Measurements from ENCODE around the gene CPNE2. TPM values are rescaled to one million over a fixed set of nuclear protein-coding genes. Genes with fewer than 3 reads are reported as not detected.

Gene CPNE2
- polyA plus RNA-seq, 1 donor (not counting 4 experiments of a cell fraction or from before 2014, with no cell fraction given) = 26.5 TPM

DNA sequence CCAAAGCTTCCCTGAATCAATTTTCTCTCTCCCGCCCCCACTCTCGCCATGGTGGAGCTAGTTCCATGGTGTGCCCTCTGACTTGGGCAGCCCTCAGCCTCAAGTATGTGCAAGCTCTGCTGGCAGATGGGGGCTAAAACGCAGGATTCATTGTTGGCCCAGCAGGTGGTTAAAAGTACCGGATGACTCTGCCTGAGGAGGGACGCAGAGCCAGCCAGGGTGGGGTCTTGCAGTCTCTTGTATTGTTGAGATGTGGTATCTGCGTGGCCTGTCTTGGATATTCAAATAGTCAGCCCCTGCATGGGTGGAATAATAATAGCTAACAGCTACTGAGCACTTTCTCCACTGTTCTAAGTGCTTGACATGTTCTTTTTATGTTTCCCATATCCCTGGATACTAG is 36.7 kb upstream of the CPNE2 start:
- H3K4me2 ChIP-seq (ENCODE audit: control insufficient read depth, extremely low read depth, insufficient read depth, low read depth, low read length) = no peak overlapping the region
- H3K4me1 ChIP-seq (ENCODE audit: control insufficient read depth, extremely low read depth, insufficient read depth, low read length) = peaks cover 4% of the 10 kb centered on the region
- H3K27me3 ChIP-seq (ENCODE audit: control insufficient read depth, extremely low read depth, insufficient read depth, low read length) = no peaks in the 10 kb centered on the region
- no peaks in the 10 kb centered on the region for H3K9me1 ChIP-seq (ENCODE audit: control insufficient read depth, extremely low read depth, insufficient read depth, low read length)
- no peak overlapping the region for H2AFZ ChIP-seq (ENCODE audit: control insufficient read depth, low read length)
- no peaks in the 10 kb centered on the region for H4K20me1 ChIP-seq (ENCODE audit: control insufficient read depth, extremely low read depth, insufficient read depth, low read length)
- TF ChIP-seq, protein P1, sequence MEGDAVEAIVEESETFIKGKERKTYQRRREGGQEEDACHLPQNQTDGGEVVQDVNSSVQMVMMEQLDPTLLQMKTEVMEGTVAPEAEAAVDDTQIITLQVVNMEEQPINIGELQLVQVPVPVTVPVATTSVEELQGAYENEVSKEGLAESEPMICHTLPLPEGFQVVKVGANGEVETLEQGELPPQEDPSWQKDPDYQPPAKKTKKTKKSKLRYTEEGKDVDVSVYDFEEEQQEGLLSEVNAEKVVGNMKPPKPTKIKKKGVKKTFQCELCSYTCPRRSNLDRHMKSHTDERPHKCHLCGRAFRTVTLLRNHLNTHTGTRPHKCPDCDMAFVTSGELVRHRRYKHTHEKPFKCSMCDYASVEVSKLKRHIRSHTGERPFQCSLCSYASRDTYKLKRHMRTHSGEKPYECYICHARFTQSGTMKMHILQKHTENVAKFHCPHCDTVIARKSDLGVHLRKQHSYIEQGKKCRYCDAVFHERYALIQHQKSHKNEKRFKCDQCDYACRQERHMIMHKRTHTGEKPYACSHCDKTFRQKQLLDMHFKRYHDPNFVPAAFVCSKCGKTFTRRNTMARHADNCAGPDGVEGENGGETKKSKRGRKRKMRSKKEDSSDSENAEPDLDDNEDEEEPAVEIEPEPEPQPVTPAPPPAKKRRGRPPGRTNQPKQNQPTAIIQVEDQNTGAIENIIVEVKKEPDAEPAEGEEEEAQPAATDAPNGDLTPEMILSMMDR (optimal IDR thresholded peaks at IDR 0.05 in 1 of 3, IDR thresholded peaks at IDR 0.05 in 1 of 3, conservative IDR thresholded peaks at IDR 0.05 in 1 of 3; ENCODE audit: extremely low read depth in 1 of 3, insufficient read depth in 2 of 3, low read length in 3 of 3) = no peak
- no peak for TF ChIP-seq EZH2 (IDR thresholded peaks at IDR 0.05; ENCODE audit: low read length)
- no peaks in the 10 kb centered on the region for H3K36me3 ChIP-seq (ENCODE audit: control insufficient read depth in 2 of 2, extremely low read depth in 1 of 2, insufficient read depth in 2 of 2, low read length in 2 of 2)
- no peak overlapping the region for H3K9ac ChIP-seq (ENCODE audit: control insufficient read depth, extremely low read depth, insufficient read depth, low read length)
- dilution Hi-C loops (cut with MboI; ENCODE audit: extremely low pct_ligation_motif_present, low sequenced_read_pairs) = no loop called here
- DNase-seq (ENCODE audit: low read depth, low spot score) (no peak), FAIRE-seq (no peak)
- no peak overlapping the region for H3K27ac ChIP-seq (ENCODE audit: control insufficient read depth, insufficient read depth, low read length)
- H3K4me3 ChIP-seq (ENCODE audit: control insufficient read depth in 2 of 3, extremely low read depth in 1 of 3, insufficient read depth in 2 of 3, low read depth in 1 of 3, low read length in 3 of 3) = no peak overlapping the region
- no peaks in the 10 kb centered on the region for H3K79me2 ChIP-seq (ENCODE audit: control insufficient read depth, insufficient read depth, low read length)
- no peaks in the 10 kb centered on the region for H3K9me3 ChIP-seq (ENCODE audit: control insufficient read depth, low read depth, low read length)

DNA sequence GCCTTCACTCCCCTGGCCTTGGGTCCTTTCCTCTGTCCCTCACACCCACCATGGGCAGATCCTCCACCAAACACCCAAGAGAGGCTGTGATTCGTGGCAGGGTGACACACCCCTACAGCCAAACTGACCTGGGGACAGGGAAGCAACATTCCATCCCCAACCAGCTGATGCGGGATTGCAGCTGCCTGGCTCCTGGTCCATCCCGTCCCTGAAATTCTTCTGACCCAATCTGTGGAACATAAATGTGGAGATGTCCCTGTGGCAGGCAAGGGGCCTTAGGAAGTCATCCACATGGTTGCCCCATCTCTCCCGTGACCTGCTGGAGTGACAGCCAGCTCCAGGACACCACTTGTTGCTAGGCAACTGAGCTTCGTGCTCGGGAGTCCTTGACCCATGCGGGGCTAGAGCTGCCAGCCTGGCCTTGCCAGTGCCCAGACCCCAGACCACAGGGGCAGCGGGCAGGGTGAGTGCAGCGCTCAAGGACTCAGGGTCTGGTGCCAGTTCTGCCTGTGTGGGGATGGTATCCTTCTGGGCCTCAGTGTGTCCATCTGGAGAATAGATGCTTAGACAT is 34.0 kb upstream of the CPNE2 start:
- H3K9ac ChIP-seq (ENCODE audit: control insufficient read depth, extremely low read depth, insufficient read depth, low read length) = no peak overlapping the region
- no peak overlapping the region for H3K4me3 ChIP-seq (ENCODE audit: control insufficient read depth in 2 of 3, extremely low read depth in 1 of 3, insufficient read depth in 2 of 3, low read depth in 1 of 3, low read length in 3 of 3)
- DNase-seq (ENCODE audit: low read depth, low spot score) = no peak
- TF ChIP-seq EZH2 (IDR thresholded peaks at IDR 0.05; ENCODE audit: low read length) = no peak
- TF ChIP-seq, protein P1 (optimal IDR thresholded peaks at IDR 0.05 in 1 of 3, IDR thresholded peaks at IDR 0.05 in 1 of 3, conservative IDR thresholded peaks at IDR 0.05 in 1 of 3; ENCODE audit: extremely low read depth in 1 of 3, insufficient read depth in 2 of 3, low read length in 3 of 3) = no peak
- H3K4me2 ChIP-seq (ENCODE audit: control insufficient read depth, extremely low read depth, insufficient read depth, low read depth, low read length) = no peak overlapping the region
- no peaks in the 10 kb centered on the region for H3K36me3 ChIP-seq (ENCODE audit: control insufficient read depth in 2 of 2, extremely low read depth in 1 of 2, insufficient read depth in 2 of 2, low read length in 2 of 2)
- H2AFZ ChIP-seq (ENCODE audit: control insufficient read depth, low read length) = no peak overlapping the region
- H3K9me1 ChIP-seq (ENCODE audit: control insufficient read depth, extremely low read depth, insufficient read depth, low read length) = no peaks in the 10 kb centered on the region
- H3K27me3 ChIP-seq (ENCODE audit: control insufficient read depth, extremely low read depth, insufficient read depth, low read length) = no peaks in the 10 kb centered on the region
- H3K9me3 ChIP-seq (ENCODE audit: control insufficient read depth, low read depth, low read length) = no peaks in the 10 kb centered on the region
- peaks cover 13% of the 10 kb centered on the region for H3K4me1 ChIP-seq (ENCODE audit: control insufficient read depth, extremely low read depth, insufficient read depth, low read length)
- H4K20me1 ChIP-seq (ENCODE audit: control insufficient read depth, extremely low read depth, insufficient read depth, low read length) = no peaks in the 10 kb centered on the region
- dilution Hi-C loops (cut with MboI; ENCODE audit: extremely low pct_ligation_motif_present, low sequenced_read_pairs) = no loop called here
- H3K79me2 ChIP-seq (ENCODE audit: control insufficient read depth, insufficient read depth, low read length) = no peaks in the 10 kb centered on the region
- FAIRE-seq = no peak
- H3K27ac ChIP-seq (ENCODE audit: control insufficient read depth, insufficient read depth, low read length) = no peak overlapping the region

Data from keratinocyte (primary cell).